Mesodermal cell (in vitro differentiated cells): ENCODE data around the gene ADAMTS12.

Experiments
- H3K27ac ChIP-seq: 2 replicates; pipeline ENCODE4 v1.7.0; 2013; ENCODE audit warnings: mild to moderate bottlenecking, low read depth, low read length, moderate library complexity; ENCODE audit not compliant: severe bottlenecking
- H3K36me3 ChIP-seq: 2 replicates; pipeline ENCODE4 v1.7.1; 2013; ENCODE audit warnings: mild to moderate bottlenecking, low read length, moderate library complexity; ENCODE audit not compliant: control insufficient read depth, insufficient read depth
- H3K4me1 ChIP-seq: one replicate; pipeline ENCODE4 v1.7.1; 2013; ENCODE audit warnings: mild to moderate bottlenecking, low read length; ENCODE audit not compliant: insufficient read depth, control insufficient read depth, poor library complexity, severe bottlenecking
- H3K4me3 ChIP-seq: 2 replicates; pipeline ENCODE4 v1.7.0; 2013; ENCODE audit warnings: low read length, control low read depth, mild to moderate bottlenecking; ENCODE audit not compliant: insufficient read depth, poor library complexity, severe bottlenecking; ENCODE audit errors: extremely low read depth
- H3K9me3 ChIP-seq: 2 replicates; pipeline ENCODE4 v1.7.1; 2013; ENCODE audit warnings: mild to moderate bottlenecking, low read length, moderate library complexity; ENCODE audit not compliant: control insufficient read depth
- WGBS, 2 experiments: methylation state at CpG; one replicate each; pipeline ENCODE4 v1.1.5; 2013; ENCODE audit warnings: missing lambda C conversion rate in 2 of 2; ENCODE audit not compliant: insufficient coverage in 2 of 2; 5-methylcytosine and 5-hydroxymethylcytosine counted together

The ADAMTS12 gene

DNA sequence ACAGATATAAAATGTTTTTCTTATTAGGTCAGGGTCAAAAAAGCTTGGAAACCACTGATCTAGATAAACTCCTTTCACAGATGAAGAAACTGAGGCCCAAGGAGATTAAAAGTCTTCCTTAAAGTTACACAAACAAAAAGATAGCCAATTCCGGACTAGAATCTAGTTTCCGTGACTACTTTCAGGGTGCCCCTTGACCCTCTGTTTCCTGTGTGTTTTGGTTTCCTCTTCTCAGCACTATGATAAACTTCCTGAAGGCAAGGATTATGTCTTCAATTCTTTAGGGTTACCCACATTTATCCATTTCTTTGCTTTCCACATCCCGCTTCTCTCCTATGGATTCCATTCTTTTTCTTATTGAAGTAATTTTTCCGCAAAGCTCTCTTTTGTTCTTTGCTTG, 83.1 kb downstream of the ADAMTS12 start:
- H3K9me3 ChIP-seq = no peaks in the 10 kb centered on the region
- H3K27ac ChIP-seq = peak overlapping the region; percentile 6
- WGBS, 2 experiments = 60 to 65% methylated on average over 2 of the region's 4 CpGs
- no peaks in the 10 kb centered on the region for H3K36me3 ChIP-seq
- no peak overlapping the region for H3K4me3 ChIP-seq
- peaks cover 47% of the 10 kb centered on the region for H3K4me1 ChIP-seq

DNA sequence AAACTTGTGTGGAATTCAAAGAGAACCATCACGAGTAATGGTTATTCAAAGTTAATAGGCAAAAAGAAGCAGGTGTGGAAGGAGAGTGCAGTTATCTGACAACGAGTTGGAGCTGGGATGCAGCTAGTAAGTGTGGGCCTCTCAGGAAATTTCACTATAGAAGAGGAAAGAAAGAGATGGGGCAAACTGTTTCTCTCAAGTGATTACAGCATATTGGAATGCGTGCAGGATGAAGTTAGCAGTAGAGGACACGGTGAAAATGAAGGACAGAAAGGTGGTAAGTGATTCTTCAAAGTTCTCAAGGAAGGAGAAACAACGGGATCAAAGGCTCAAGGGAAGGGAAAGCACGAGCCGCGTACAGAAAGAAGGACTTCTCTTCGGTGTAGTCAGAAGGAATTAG, 84.0 kb downstream of the ADAMTS12 start:
- WGBS, 2 experiments = 85 to 90% methylated on average over 8 to 9 of the region's 9 CpGs

DNA sequence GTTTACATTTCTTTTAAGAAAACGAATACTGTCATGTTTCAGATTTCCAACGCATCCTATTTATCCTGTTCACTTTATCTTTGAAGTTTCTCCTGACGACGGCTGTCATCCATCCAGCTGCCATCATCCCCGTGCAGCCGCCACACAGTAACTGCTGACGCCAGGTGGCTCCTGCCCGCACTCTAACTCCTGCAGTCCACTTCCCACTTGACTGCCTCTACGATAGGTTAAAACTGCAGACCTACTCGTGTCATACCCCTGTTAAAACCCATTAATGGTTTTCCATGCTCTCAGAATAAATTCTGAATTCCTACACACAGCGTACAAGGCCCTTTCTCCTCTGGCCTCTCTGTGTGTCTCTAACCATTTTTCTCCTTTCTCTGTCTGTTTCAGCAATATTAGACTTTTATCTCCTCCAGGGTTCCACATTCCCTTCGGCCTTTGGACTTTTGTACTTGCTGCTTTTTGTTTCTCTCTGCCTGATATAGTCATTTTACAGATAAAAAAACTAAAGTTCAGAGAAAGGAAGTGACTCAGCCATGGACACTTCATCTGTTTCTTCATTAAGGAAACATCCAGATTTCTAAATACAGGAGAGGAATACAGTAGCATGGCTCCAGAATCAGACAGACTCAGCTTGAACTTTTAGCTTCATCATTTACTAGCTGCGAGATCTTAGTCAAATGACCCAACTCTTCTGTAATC, 84.9 kb downstream of the ADAMTS12 start:
- no peak overlapping the region for H3K4me3 ChIP-seq
- 92 to 93% methylated on average over 9 to 12 of the region's 13 CpGs for WGBS, 2 experiments
- H3K4me1 ChIP-seq = peaks cover 47% of the 10 kb centered on the region

More for the DNA sequence above, 84.0 kb downstream of the ADAMTS12 start:
- Histone ChIP-seq H3K4me3 (no peak overlapping the region), H3K36me3 (no peaks in the 10 kb centered on the region), H3K4me1 (peaks cover 47% of the 10 kb centered on the region), H3K27ac (peak overlapping the region; percentile 76), H3K9me3 (no peaks in the 10 kb centered on the region)

GRCh38 chr5:33801292-33801691, 90.5 kb downstream of the ADAMTS12 start:
- no peak overlapping the region for H3K4me3 ChIP-seq
- no peak overlapping the region for H3K27ac ChIP-seq
- peaks cover 4% of the 10 kb centered on the region for H3K4me1 ChIP-seq
- no peaks in the 10 kb centered on the region for H3K9me3 ChIP-seq
- no peaks in the 10 kb centered on the region for H3K36me3 ChIP-seq

More for the DNA sequence above, 84.9 kb downstream of the ADAMTS12 start:
- no peaks in the 10 kb centered on the region for H3K36me3 ChIP-seq
- no peaks in the 10 kb centered on the region for H3K9me3 ChIP-seq
- peak overlapping the region; percentile 76 for H3K27ac ChIP-seq

GRCh38 chr5:33800241-33800950, 91.4 kb downstream of the ADAMTS12 start:
- WGBS, 2 experiments = 92 to 97% methylated on average over 4 to 5 of the region's 7 CpGs
- H3K9me3 ChIP-seq = no peaks in the 10 kb centered on the region

GRCh38 chr5:33795496-33795895, 96.3 kb downstream of the ADAMTS12 start:
- peaks cover 9% of the 10 kb centered on the region for H3K36me3 ChIP-seq
- H3K4me3 ChIP-seq = no peak overlapping the region
- no peak overlapping the region for H3K27ac ChIP-seq
- no peaks in the 10 kb centered on the region for H3K9me3 ChIP-seq
- WGBS, 2 experiments = 94% methylated on average over 3 of the region's 7 CpGs; no CpG with 5 or more reads in 1 of the 2 experiments
- peaks cover 20% of the 10 kb centered on the region for H3K4me1 ChIP-seq

More at GRCh38 chr5:33800241-33800950, 91.4 kb downstream of the ADAMTS12 start:
- Histone ChIP-seq H3K4me3 (no peak overlapping the region), H3K36me3 (no peaks in the 10 kb centered on the region), H3K4me1 (peaks cover 8% of the 10 kb centered on the region), H3K27ac (no peak overlapping the region)

GRCh38 chr5:33794550-33795181, 97.1 kb downstream of the ADAMTS12 start:
- peaks cover 20% of the 10 kb centered on the region for H3K4me1 ChIP-seq
- H3K27ac ChIP-seq = no peak overlapping the region
- no peak overlapping the region for H3K4me3 ChIP-seq
- H3K36me3 ChIP-seq = peaks cover 9% of the 10 kb centered on the region
- no peaks in the 10 kb centered on the region for H3K9me3 ChIP-seq
- 97% methylated on average over 5 of the region's 8 CpGs for WGBS, 2 experiments

- WGBS, 2 experiments = 82 to 95% methylated on average over 13 of the region's 19 CpGs
- no peak overlapping the region for H3K4me3 ChIP-seq
- no peak overlapping the region for H3K27ac ChIP-seq
- H3K4me1 ChIP-seq = peaks cover 26% of the 10 kb centered on the region
- peaks cover 9% of the 10 kb centered on the region for H3K36me3 ChIP-seq
- no peaks in the 10 kb centered on the region for H3K9me3 ChIP-seq
These were observed 97.8 kb downstream of the ADAMTS12 start for GRCh38 chr5:33793836-33794549.

GRCh38 chr5:33793276-33793675, 98.5 kb downstream of the ADAMTS12 start:
- Histone ChIP-seq H3K27ac (no peak overlapping the region), H3K4me3 (no peak overlapping the region), H3K9me3 (no peaks in the 10 kb centered on the region), H3K4me1 (peaks cover 32% of the 10 kb centered on the region), H3K36me3 (peaks cover 9% of the 10 kb centered on the region)
- 100% methylated on average over 1 of the region's 1 CpG; no CpG with 5 or more reads in 1 of the 2 experiments for WGBS, 2 experiments

GRCh38 chr5:33792559-33792958, 99.2 kb downstream of the ADAMTS12 start:
- Histone ChIP-seq H3K4me3 (no peak overlapping the region), H3K36me3 (peaks cover 9% of the 10 kb centered on the region), H3K27ac (no peak overlapping the region), H3K9me3 (no peaks in the 10 kb centered on the region), H3K4me1 (peaks cover 32% of the 10 kb centered on the region)
- WGBS, 2 experiments = 83 to 100% methylated on average over 1 of the region's 1 CpG
